ENCODE data around the gene TOR4A. TPM values are rescaled to one million over a fixed set of nuclear protein-coding genes. Genes with fewer than 3 reads are reported as not detected.
"Not testable (repeated sequence)": the region's sequence is repeated elsewhere in the genome, so short reads cannot be mapped to it uniquely, and the experiment has no call there.

TOR4A gene
- polyA plus RNA-seq, 2 donors = 1.5 to 4.3 TPM

DNA sequence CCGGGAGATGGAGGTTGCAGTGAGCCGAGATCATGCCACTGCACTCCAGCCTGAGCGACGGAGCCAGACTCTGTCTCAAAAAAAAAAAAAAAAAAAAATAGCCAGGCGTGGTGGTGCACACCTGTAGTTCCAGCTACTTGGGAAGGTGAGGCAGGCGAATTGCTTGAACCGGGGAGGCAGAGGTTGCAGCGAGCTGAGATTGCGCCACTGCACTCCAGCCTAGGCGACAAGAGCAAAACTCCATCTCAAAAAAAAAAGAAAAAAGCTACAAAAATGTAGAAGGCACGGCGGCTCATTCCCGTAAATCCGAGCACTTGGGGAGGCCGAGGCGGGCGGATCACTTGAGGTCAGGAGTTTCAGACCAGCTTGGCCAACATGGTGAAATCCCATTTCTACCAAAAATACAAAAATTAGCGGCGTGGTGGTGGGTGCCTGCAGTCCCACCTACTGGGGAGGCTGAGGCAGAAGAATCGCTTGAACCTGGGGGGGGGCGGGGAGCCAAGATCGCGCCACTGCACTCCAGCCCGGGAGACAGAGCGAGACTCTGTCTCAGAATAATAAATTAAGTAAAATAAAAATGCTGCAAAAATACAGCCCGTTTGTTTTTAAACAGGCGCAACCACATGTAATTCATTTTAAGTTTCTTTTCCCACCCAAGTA lies 37.9 kb upstream of the TOR4A start:
- Histone ChIP-seq H3K36me3 (ENCODE audit: control insufficient read depth in 2 of 2, insufficient read depth in 2 of 2, low read length in 1 of 2) (peaks cover 0 to 18% of the 10 kb centered on the region in 2 donors), H3K4me3 (ENCODE audit: low read depth in 1 of 2, low read length in 2 of 2) (peak overlapping the region in 1 of 2 donors; percentile 85), H3K4me1 (ENCODE audit: control insufficient read depth in 2 of 2, insufficient read depth in 2 of 2, low read length in 1 of 2) (peaks cover 7 to 40% of the 10 kb centered on the region in 2 donors), H3K27ac (ENCODE audit: low read depth in 2 of 2, low read length in 1 of 2) (peak overlapping the region; percentile 28 to 91)
- H3K9me3 ChIP-seq (ENCODE audit: control insufficient read depth in 2 of 2, insufficient read depth in 1 of 2, low read depth in 1 of 2, low read length in 1 of 2); H3K27me3 ChIP-seq (ENCODE audit: control insufficient read depth in 1 of 2, insufficient read depth in 2 of 2, low read length in 2 of 2): not testable (repeated sequence)
- WGBS, 2 donors = 52 to 56% methylated on average over 27 of the region's 27 CpGs

- WGBS, 2 donors = 0 to 1% methylated on average over 38 to 58 of the region's 58 CpGs
- Histone ChIP-seq H3K4me3 (ENCODE audit: low read depth in 1 of 2, low read length in 2 of 2) (peak overlapping the region; percentile 67 to 85), H3K27me3 (ENCODE audit: control insufficient read depth in 1 of 2, insufficient read depth in 2 of 2, low read length in 2 of 2) (no peaks in the 10 kb centered on the region), H3K27ac (ENCODE audit: low read depth in 2 of 2, low read length in 1 of 2) (peak overlapping the region; percentile 91 to 94), H3K36me3 (ENCODE audit: control insufficient read depth in 2 of 2, insufficient read depth in 2 of 2, low read length in 1 of 2) (peaks cover 0 to 18% of the 10 kb centered on the region in 2 donors), H3K4me1 (ENCODE audit: control insufficient read depth in 2 of 2, insufficient read depth in 2 of 2, low read length in 1 of 2) (peaks cover 7 to 45% of the 10 kb centered on the region in 2 donors), H3K9me3 (ENCODE audit: control insufficient read depth in 2 of 2, insufficient read depth in 1 of 2, low read depth in 1 of 2, low read length in 1 of 2) (no peaks in the 10 kb centered on the region)
Observed at GRCh38 chr9:137240318-137240840, 37.1 kb upstream of the TOR4A start.

DNA sequence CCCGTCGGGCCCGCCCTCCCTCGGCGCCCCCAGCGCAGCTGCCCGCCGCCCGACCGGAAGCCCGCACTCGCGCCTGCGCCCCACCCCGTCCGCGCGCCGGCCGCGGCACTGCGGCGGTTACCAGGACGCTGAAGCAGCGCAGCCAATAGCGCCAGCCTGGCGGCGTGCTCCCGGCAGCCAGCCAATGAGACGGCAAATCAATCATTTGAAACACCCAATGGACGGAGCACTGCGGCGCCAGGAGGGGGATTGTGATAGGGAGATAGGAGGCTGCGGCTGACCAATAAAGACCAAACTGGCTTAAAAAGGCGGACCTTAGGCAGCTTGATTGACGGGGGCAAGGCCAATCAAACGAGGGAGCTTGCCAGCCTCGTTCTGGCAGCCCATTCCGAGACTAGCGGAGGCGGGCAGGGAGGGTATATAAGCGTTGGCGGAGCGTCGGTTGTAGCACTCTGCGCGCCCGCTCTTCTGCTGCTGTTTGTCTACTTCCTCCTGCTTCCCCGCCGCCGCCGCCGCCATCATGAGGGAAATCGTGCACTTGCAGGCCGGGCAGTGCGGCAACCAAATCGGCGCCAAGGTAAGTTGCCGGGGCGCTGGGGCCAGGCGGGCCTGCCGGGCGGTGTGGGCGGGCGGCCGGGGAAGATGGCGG lies 36.6 kb upstream of the TOR4A start, which contains the start of gene TUBB4B:
Gene TUBB4B, plus strand, starts transcription at position 447 of the 649 bp plus-strand sequence. Its CDS starts 74 bp downstream, at position 521.
- Histone ChIP-seq H3K27ac (ENCODE audit: low read depth in 2 of 2, low read length in 1 of 2) (peak within 1 kb of the TSS; percentile 98 to 100), H3K27me3 (ENCODE audit: control insufficient read depth in 1 of 2, insufficient read depth in 2 of 2, low read length in 2 of 2) (no peaks in the 10 kb centered on the region), H3K36me3 (ENCODE audit: control insufficient read depth in 2 of 2, insufficient read depth in 2 of 2, low read length in 1 of 2) (peaks cover 0 to 18% of the 10 kb centered on the region in 2 donors), H3K9me3 (ENCODE audit: control insufficient read depth in 2 of 2, insufficient read depth in 1 of 2, low read depth in 1 of 2, low read length in 1 of 2) (no peaks in the 10 kb centered on the region), H3K4me1 (ENCODE audit: control insufficient read depth in 2 of 2, insufficient read depth in 2 of 2, low read length in 1 of 2) (peaks cover 6 to 45% of the 10 kb centered on the region in 2 donors), H3K4me3 (ENCODE audit: low read depth in 1 of 2, low read length in 2 of 2) (peak within 1 kb of the TSS; percentile 76 to 85)
- WGBS, 2 donors = 0 to 1% methylated on average over 57 to 67 of the region's 67 CpGs

GRCh38 chr9:137241490-137242268 lies 35.8 kb upstream of the TOR4A start:
- WGBS, 2 donors = 1 to 2% methylated on average over 45 to 83 of the region's 83 CpGs
- Histone ChIP-seq H3K4me1 (ENCODE audit: control insufficient read depth in 2 of 2, insufficient read depth in 2 of 2, low read length in 1 of 2) (peaks cover 3 to 39% of the 10 kb centered on the region in 2 donors), H3K27me3 (ENCODE audit: control insufficient read depth in 1 of 2, insufficient read depth in 2 of 2, low read length in 2 of 2) (no peaks in the 10 kb centered on the region)

DNA sequence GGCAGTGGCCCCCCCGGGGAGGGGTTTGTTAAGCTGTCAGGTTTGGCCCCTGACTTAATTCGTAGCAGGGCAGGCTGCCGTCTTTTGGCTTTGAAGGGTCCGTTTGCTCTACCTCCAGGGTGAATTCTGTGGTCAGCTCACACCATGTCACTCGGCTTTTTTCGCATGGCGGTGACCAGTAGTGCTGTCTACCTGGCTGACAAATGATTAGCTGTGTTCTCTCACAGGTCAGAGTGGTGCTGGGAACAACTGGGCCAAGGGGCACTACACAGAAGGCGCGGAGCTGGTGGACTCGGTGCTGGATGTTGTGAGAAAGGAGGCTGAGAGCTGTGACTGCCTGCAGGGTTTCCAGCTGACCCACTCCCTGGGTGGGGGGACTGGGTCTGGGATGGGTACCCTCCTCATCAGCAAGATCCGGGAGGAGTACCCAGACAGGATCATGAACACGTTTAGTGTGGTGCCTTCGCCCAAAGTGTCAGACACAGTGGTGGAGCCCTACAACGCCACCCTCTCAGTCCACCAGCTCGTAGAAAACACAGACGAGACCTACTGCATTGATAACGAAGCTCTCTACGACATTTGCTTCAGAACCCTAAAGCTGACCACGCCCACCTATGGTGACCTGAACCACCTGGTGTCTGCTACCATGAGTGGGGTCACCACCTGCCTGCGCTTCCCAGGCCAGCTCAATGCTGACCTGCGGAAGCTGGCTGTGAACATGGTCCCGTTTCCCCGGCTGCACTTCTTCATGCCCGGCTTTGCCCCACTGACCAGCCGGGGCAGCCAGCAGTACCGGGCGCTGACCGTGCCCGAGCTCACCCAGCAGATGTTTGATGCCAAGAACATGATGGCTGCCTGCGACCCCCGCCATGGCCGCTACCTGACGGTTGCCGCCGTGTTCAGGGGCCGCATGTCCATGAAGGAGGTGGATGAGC lies 35.0 kb upstream of the TOR4A start:
- Histone ChIP-seq H3K36me3 (ENCODE audit: control insufficient read depth in 2 of 2, insufficient read depth in 2 of 2, low read length in 1 of 2) (peaks cover 0 to 18% of the 10 kb centered on the region in 2 donors), H3K27me3 (ENCODE audit: control insufficient read depth in 1 of 2, insufficient read depth in 2 of 2, low read length in 2 of 2) (no peaks in the 10 kb centered on the region), H3K4me1 (ENCODE audit: control insufficient read depth in 2 of 2, insufficient read depth in 2 of 2, low read length in 1 of 2) (peaks cover 3 to 35% of the 10 kb centered on the region in 2 donors), H3K9me3 (ENCODE audit: control insufficient read depth in 2 of 2, insufficient read depth in 1 of 2, low read depth in 1 of 2, low read length in 1 of 2) (no peaks in the 10 kb centered on the region), H3K4me3 (ENCODE audit: low read depth in 1 of 2, low read length in 2 of 2) (peak overlapping the region; percentile 76 to 85), H3K27ac (ENCODE audit: low read depth in 2 of 2, low read length in 1 of 2) (peak overlapping the region; percentile 98 to 100)
- 63 to 64% methylated on average over 36 of the region's 36 CpGs for WGBS, 2 donors

More at GRCh38 chr9:137241490-137242268, 35.8 kb upstream of the TOR4A start:
- peak overlapping the region; percentile 76 to 85 for H3K4me3 ChIP-seq (ENCODE audit: low read depth in 1 of 2, low read length in 2 of 2)
- H3K36me3 ChIP-seq (ENCODE audit: control insufficient read depth in 2 of 2, insufficient read depth in 2 of 2, low read length in 1 of 2) = peaks cover 0 to 18% of the 10 kb centered on the region in 2 donors
- H3K9me3 ChIP-seq (ENCODE audit: control insufficient read depth in 2 of 2, insufficient read depth in 1 of 2, low read depth in 1 of 2, low read length in 1 of 2) = no peaks in the 10 kb centered on the region
- peak overlapping the region; percentile 98 to 100 for H3K27ac ChIP-seq (ENCODE audit: low read depth in 2 of 2, low read length in 1 of 2)

DNA sequence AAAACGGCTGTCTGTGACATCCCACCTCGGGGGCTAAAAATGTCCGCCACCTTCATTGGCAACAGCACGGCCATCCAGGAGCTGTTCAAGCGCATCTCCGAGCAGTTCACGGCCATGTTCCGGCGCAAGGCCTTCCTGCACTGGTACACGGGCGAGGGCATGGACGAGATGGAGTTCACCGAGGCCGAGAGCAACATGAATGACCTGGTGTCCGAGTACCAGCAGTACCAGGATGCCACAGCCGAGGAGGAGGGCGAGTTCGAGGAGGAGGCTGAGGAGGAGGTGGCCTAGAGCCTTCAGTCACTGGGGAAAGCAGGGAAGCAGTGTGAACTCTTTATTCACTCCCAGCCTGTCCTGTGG lies 34.3 kb upstream of the TOR4A start:
- H3K4me1 ChIP-seq (ENCODE audit: control insufficient read depth in 2 of 2, insufficient read depth in 2 of 2, low read length in 1 of 2) = peaks cover 2 to 32% of the 10 kb centered on the region in 2 donors
- H3K27me3 ChIP-seq (ENCODE audit: control insufficient read depth in 1 of 2, insufficient read depth in 2 of 2, low read length in 2 of 2); H3K27ac ChIP-seq (ENCODE audit: low read depth in 2 of 2, low read length in 1 of 2); H3K4me3 ChIP-seq (ENCODE audit: low read depth in 1 of 2, low read length in 2 of 2); H3K9me3 ChIP-seq (ENCODE audit: control insufficient read depth in 2 of 2, insufficient read depth in 1 of 2, low read depth in 1 of 2, low read length in 1 of 2): not testable (repeated sequence)
- 85% methylated on average over 17 to 18 of the region's 18 CpGs for WGBS, 2 donors
- H3K36me3 ChIP-seq (ENCODE audit: control insufficient read depth in 2 of 2, insufficient read depth in 2 of 2, low read length in 1 of 2) = peaks cover 0 to 18% of the 10 kb centered on the region in 2 donors

DNA sequence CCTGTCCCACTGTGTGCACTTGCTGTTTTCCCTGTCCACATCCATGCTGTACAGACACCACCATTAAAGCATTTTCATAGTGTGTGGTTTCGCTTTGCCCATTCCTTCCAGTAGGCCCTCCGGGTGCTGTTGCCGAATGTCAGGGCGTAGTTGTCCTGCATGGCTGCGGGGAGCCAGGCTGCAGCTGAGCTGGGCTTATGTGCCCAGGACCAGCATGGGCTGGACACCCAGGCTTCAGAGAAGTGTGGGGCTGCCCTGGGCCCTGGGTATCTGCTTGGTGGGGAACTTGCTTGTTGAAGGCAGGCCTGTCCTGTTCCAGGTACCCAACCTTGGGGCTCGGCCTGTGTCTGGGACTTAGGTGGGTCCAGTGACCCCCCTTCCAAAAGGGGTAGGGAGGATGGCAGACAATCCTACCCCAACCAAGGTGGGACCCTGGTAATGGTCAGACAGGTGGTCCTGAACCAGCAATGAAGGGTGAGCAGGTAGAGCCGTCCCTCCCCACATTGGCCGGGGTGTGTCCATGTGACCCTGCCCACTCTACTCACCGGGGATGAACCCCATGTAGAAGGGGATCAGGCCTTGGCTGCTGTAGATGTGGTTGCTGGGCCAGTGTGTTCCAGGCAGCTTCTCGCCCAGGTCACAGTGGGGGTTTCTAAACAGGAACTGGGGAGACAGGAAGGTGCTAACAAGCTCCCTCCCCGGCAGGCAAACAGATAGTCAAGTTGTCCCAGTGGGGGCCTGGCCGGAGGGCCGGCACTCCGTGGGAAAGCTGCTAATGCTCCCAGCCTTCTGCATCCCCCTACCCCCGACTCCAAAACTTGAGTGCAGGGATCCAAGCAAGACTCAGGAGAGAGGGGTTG lies 33.7 kb upstream of the TOR4A start:
- H3K27me3 ChIP-seq (ENCODE audit: control insufficient read depth in 1 of 2, insufficient read depth in 2 of 2, low read length in 2 of 2) = no peaks in the 10 kb centered on the region
- peaks cover 0 to 30% of the 10 kb centered on the region in 2 donors for H3K4me1 ChIP-seq (ENCODE audit: control insufficient read depth in 2 of 2, insufficient read depth in 2 of 2, low read length in 1 of 2)
- H3K27ac ChIP-seq (ENCODE audit: low read depth in 2 of 2, low read length in 1 of 2) = peak overlapping the region in 1 of 2 donors; percentile 59
- no peak overlapping the region for H3K4me3 ChIP-seq (ENCODE audit: low read depth in 1 of 2, low read length in 2 of 2)
- WGBS, 2 donors = 53 to 62% methylated on average over 15 of the region's 15 CpGs
- no peaks in the 10 kb centered on the region for H3K9me3 ChIP-seq (ENCODE audit: control insufficient read depth in 2 of 2, insufficient read depth in 1 of 2, low read depth in 1 of 2, low read length in 1 of 2)
- H3K36me3 ChIP-seq (ENCODE audit: control insufficient read depth in 2 of 2, insufficient read depth in 2 of 2, low read length in 1 of 2) = peaks cover 0 to 18% of the 10 kb centered on the region in 2 donors

All from esophagus (tissue), 2 donors.